ENCODE data around the gene ELP5. TPM values are rescaled to one million over a fixed set of nuclear protein-coding genes. Genes with fewer than 3 reads are reported as not detected.

The ELP5 gene
- total and polyA plus RNA-seq, 2 donors (not counting 1 experiment from before 2014, with no cell fraction given) = 22.6 to 33.2 TPM

GRCh38 chr17:7236808-7237207, 15.2 kb upstream of the ELP5 start:
- Histone ChIP-seq H2AFZ (ENCODE audit: low read length) (no peak overlapping the region), H3K9me3 (ENCODE audit: control insufficient read depth, insufficient read depth, low read depth, low read length) (no peaks in the 10 kb centered on the region), H3K27ac (ENCODE audit: insufficient read depth, low read length) (no peak overlapping the region), H3K4me1 (ENCODE audit: control insufficient read depth, extremely low read depth, insufficient read depth, low read length) (peaks cover 27% of the 10 kb centered on the region), H3K36me3 (ENCODE audit: control insufficient read depth, insufficient read depth, low read length) (peaks cover 24% of the 10 kb centered on the region), H3K4me3 (replicated peaks in 1 of 4; ENCODE audit: control extremely low read depth in 1 of 4, insufficient read depth in 1 of 4, low read depth in 3 of 4, low read length in 4 of 4) (peak overlapping the region in 2 of 4 experiments; percentile 64 to 90), H4K20me1 (ENCODE audit: control insufficient read depth, extremely low read depth, insufficient read depth, low read length) (no peaks in the 10 kb centered on the region), H3K9ac (ENCODE audit: insufficient read depth, low read length) (no peak overlapping the region), H3K79me2 (ENCODE audit: control insufficient read depth, insufficient read depth, low read length) (peaks cover 80% of the 10 kb centered on the region), H3K27me3 (ENCODE audit: control insufficient read depth, insufficient read depth, low read length) (no peaks in the 10 kb centered on the region), H3K4me2 (ENCODE audit: extremely low read depth, insufficient read depth, low read length) (peak overlapping the region; percentile 71)
- no peak for DNase-seq (ENCODE audit: low read depth in 2 of 2)
- no peak for TF ChIP-seq EZH2 (IDR thresholded peaks at IDR 0.05; ENCODE audit: low read length, missing control alignments)
- no peak for TF ChIP-seq CTCF (conservative IDR thresholded peaks at IDR 0.05 in 1 of 2, IDR thresholded peaks at IDR 0.05 in 1 of 2; ENCODE audit: low read depth in 1 of 2, low read length in 2 of 2)

DNA sequence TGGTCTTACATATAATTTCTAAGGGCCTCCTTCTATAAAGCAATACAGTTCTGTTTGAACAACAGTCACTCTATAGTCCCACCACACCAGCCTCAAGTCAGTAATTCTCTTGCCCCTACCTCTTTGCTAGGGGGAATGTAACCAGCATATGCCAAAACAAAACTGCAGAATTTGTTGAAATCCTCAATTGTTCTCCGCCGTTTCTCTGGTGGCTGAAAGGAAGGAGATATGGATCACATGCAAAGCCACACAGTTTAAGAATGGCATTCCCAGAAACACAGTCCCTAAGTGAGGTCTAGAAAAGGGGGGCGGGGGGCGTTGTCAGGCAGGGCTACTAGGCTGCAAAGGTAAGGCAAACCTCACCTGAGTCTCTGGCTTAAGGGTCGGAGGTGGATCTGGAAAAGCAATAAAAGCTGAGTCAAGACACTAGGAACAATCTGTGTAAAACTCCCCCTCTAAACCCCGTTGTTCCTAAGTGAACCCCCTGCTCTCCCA, 14.7 kb upstream of the ELP5 start:
- TF ChIP-seq CTCF (conservative IDR thresholded peaks at IDR 0.05 in 1 of 2, IDR thresholded peaks at IDR 0.05 in 1 of 2; ENCODE audit: low read depth in 1 of 2, low read length in 2 of 2) = no peak
- TF ChIP-seq EZH2 (IDR thresholded peaks at IDR 0.05; ENCODE audit: low read length, missing control alignments) = no peak
- peaks cover 23% of the 10 kb centered on the region for H3K4me1 ChIP-seq (ENCODE audit: control insufficient read depth, extremely low read depth, insufficient read depth, low read length)
- H3K27ac ChIP-seq (ENCODE audit: insufficient read depth, low read length) = peak overlapping the region; percentile 30
- peaks cover 78% of the 10 kb centered on the region for H3K79me2 ChIP-seq (ENCODE audit: control insufficient read depth, insufficient read depth, low read length)
- no peak overlapping the region for H3K9ac ChIP-seq (ENCODE audit: insufficient read depth, low read length)
- peak overlapping the region; percentile 71 for H3K4me2 ChIP-seq (ENCODE audit: extremely low read depth, insufficient read depth, low read length)
- no peak for DNase-seq (ENCODE audit: low read depth in 2 of 2)
- peak overlapping the region; percentile 33 to 90 (median 55) for H3K4me3 ChIP-seq (replicated peaks in 1 of 4; ENCODE audit: control extremely low read depth in 1 of 4, insufficient read depth in 1 of 4, low read depth in 3 of 4, low read length in 4 of 4)
- H3K36me3 ChIP-seq (ENCODE audit: control insufficient read depth, insufficient read depth, low read length) = peaks cover 24% of the 10 kb centered on the region
- no peaks in the 10 kb centered on the region for H3K27me3 ChIP-seq (ENCODE audit: control insufficient read depth, insufficient read depth, low read length)
- no peaks in the 10 kb centered on the region for H4K20me1 ChIP-seq (ENCODE audit: control insufficient read depth, extremely low read depth, insufficient read depth, low read length)
- no peak overlapping the region for H2AFZ ChIP-seq (ENCODE audit: low read length)
- H3K9me3 ChIP-seq (ENCODE audit: control insufficient read depth, insufficient read depth, low read depth, low read length) = no peaks in the 10 kb centered on the region

- Histone ChIP-seq H3K9ac (ENCODE audit: insufficient read depth, low read length) (peak overlapping the region; percentile 71), H3K79me2 (ENCODE audit: control insufficient read depth, insufficient read depth, low read length) (peaks cover 74% of the 10 kb centered on the region), H3K4me3 (replicated peaks in 1 of 4; ENCODE audit: control extremely low read depth in 1 of 4, insufficient read depth in 1 of 4, low read depth in 3 of 4, low read length in 4 of 4) (peak overlapping the region; percentile 33 to 92 (median 90)), H3K27ac (ENCODE audit: insufficient read depth, low read length) (peak overlapping the region; percentile 63), H2AFZ (ENCODE audit: low read length) (no peak overlapping the region), H3K4me2 (ENCODE audit: extremely low read depth, insufficient read depth, low read length) (peak overlapping the region; percentile 71), H3K36me3 (ENCODE audit: control insufficient read depth, insufficient read depth, low read length) (peaks cover 24% of the 10 kb centered on the region), H4K20me1 (ENCODE audit: control insufficient read depth, extremely low read depth, insufficient read depth, low read length) (no peaks in the 10 kb centered on the region), H3K9me3 (ENCODE audit: control insufficient read depth, insufficient read depth, low read depth, low read length) (no peaks in the 10 kb centered on the region), H3K27me3 (ENCODE audit: control insufficient read depth, insufficient read depth, low read length) (no peaks in the 10 kb centered on the region), H3K4me1 (ENCODE audit: control insufficient read depth, extremely low read depth, insufficient read depth, low read length) (peaks cover 23% of the 10 kb centered on the region)
- TF ChIP-seq CTCF (conservative IDR thresholded peaks at IDR 0.05 in 1 of 2, IDR thresholded peaks at IDR 0.05 in 1 of 2; ENCODE audit: low read depth in 1 of 2, low read length in 2 of 2) = no peak
- TF ChIP-seq EZH2 (IDR thresholded peaks at IDR 0.05; ENCODE audit: low read length, missing control alignments) = no peak
- DNase-seq (ENCODE audit: low read depth in 2 of 2) = peak; percentile 50 to 69
These were observed 14.1 kb upstream of the ELP5 start for GRCh38 chr17:7237761-7238419.

Measured in fibroblast of lung (primary cell).